Right lobe of liver (tissue), 4 donors: ENCODE measurements around the gene SPATA6.

Experiments
- POLR2A ChIP-seq: fragments of 450-650 bp; IDR thresholded peaks from one replicate; pipeline ENCODE4 v1.6.1; 2017; ENCODE audit warnings: antibody characterized with exemption, mild to moderate bottlenecking
- TF ChIP-seq, protein P1 (sequence below), 4 donors: fragments of 200-600 bp in 3 of 4; fragments of 450-650 bp in 1 of 4; IDR thresholded peaks; one replicate each; pipeline versions ENCODE4 v1.5.1 to v1.8.0; 2016 to 2022; ENCODE audit warnings: antibody characterized with exemption in 4 of 4, mild to moderate bottlenecking in 2 of 4
- donor health status: DM: no; HTN: no; CAD: no.
- donor health status: DM: no; HTN: no; CAD: no.
- donor health status: DM: no; HTN: yes; CAD: no.

DNA sequence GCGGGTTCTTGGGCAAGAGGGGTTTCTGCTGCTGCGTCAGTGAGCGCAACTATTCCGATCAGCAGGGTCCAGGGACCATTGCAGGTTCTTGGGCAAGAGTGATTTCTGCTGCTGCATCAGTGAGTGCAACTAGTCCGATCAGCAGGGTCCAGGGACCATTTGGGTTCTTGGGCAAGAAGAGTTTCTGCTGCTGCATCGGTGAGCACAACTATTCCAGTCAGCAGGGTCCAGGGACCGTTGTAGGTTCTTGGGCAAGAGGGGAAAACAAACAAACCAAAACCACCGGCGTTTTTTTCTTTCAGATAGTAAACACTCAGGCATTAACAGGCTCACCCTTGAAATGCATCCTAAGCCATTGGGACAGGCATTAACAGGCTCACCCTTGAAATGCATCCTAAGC is 32.6 kb downstream of the SPATA6 start:
- TF ChIP-seq, protein P1, sequence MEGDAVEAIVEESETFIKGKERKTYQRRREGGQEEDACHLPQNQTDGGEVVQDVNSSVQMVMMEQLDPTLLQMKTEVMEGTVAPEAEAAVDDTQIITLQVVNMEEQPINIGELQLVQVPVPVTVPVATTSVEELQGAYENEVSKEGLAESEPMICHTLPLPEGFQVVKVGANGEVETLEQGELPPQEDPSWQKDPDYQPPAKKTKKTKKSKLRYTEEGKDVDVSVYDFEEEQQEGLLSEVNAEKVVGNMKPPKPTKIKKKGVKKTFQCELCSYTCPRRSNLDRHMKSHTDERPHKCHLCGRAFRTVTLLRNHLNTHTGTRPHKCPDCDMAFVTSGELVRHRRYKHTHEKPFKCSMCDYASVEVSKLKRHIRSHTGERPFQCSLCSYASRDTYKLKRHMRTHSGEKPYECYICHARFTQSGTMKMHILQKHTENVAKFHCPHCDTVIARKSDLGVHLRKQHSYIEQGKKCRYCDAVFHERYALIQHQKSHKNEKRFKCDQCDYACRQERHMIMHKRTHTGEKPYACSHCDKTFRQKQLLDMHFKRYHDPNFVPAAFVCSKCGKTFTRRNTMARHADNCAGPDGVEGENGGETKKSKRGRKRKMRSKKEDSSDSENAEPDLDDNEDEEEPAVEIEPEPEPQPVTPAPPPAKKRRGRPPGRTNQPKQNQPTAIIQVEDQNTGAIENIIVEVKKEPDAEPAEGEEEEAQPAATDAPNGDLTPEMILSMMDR (IDR thresholded peaks at IDR 0.05) = no peak
- no peak for TF ChIP-seq POLR2A
